HUES6 (cell line): ENCODE data around the gene ACACA.

ENCODE experiments used
- H3K27ac ChIP-seq: 2 replicates; pipeline ENCODE4 v1.7.0; 2013; ENCODE audit warnings: low read depth, mild to moderate bottlenecking, low read length, inconsistent platforms
- H3K27me3 ChIP-seq: 2 replicates; pipeline ENCODE4 v1.6.1; 2013; ENCODE audit warnings: low read length; ENCODE audit not compliant: control insufficient read depth, insufficient read depth
- H3K36me3 ChIP-seq: 2 replicates; pipeline ENCODE4 v1.6.1; 2013; ENCODE audit warnings: low read length; ENCODE audit not compliant: control insufficient read depth, insufficient read depth
- H3K4me1 ChIP-seq: 2 replicates; pipeline ENCODE4 v1.6.1; 2013; ENCODE audit warnings: low read length; ENCODE audit not compliant: control insufficient read depth, insufficient read depth
- H3K4me3 ChIP-seq: 2 replicates; pipeline ENCODE4 v1.5.1; 2013; ENCODE audit warnings: low read depth, low read length
- H3K9ac ChIP-seq: one replicate; pipeline ENCODE4 v1.6.1; 2013; ENCODE audit warnings: mild to moderate bottlenecking, low read length
- H3K9me3 ChIP-seq: 2 replicates; pipeline ENCODE4 v1.6.1; 2013; ENCODE audit warnings: low read depth, low read length; ENCODE audit not compliant: control insufficient read depth, insufficient read depth

ACACA gene

DNA sequence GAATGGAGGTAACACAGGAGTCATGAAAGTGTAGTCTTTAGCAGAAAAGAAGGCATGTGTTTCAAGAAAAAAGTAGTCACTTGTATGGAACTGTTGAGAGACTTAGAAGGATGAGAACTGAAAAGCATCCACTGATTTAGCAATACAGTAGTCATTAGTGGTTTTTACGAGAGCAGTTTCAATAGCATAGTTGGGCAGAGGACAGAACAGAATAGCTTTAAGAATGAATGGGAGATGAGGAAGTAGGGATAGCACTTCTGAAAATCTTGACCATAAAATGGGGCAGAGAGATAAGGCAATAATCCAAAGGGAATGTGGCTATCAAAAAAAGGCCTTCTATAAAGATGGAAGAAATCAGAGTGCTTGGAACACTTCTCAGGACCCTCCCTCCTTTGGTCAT is 95.7 kb downstream of the ACACA start:
- 0 out of 2 replicates have a peak overlapping the region, but pooled peaks have one; percentile 33 for H3K27ac ChIP-seq
- H3K36me3 ChIP-seq = peaks cover 12% of the 10 kb centered on the region
- H3K9me3 ChIP-seq = no peaks in the 10 kb centered on the region

GRCh38 chr17:37309051-37309450 is 97.6 kb downstream of the ACACA start:
- H3K4me3 ChIP-seq = no peak overlapping the region
- H3K27me3 ChIP-seq = no peaks in the 10 kb centered on the region
- H3K27ac ChIP-seq = no peak overlapping the region
- no peaks in the 10 kb centered on the region for H3K9me3 ChIP-seq
- H3K9ac ChIP-seq = no peak overlapping the region
- H3K4me1 ChIP-seq = 0 out of 2 replicates have a peak, but pooled peaks cover 3% of the 10 kb centered on the region
- peaks cover 13% of the 10 kb centered on the region; the same call in 1 of the 2 replicates for H3K36me3 ChIP-seq

More for the DNA sequence above, 95.7 kb downstream of the ACACA start:
- no peaks in the 10 kb centered on the region for H3K27me3 ChIP-seq
- H3K9ac ChIP-seq = no peak overlapping the region
- H3K4me3 ChIP-seq = no peak overlapping the region
- 0 out of 2 replicates have a peak, but pooled peaks cover 3% of the 10 kb centered on the region for H3K4me1 ChIP-seq

- peaks cover 15% of the 10 kb centered on the region for H3K4me1 ChIP-seq
- H3K9me3 ChIP-seq = no peaks in the 10 kb centered on the region
- no peak overlapping the region for H3K4me3 ChIP-seq
- H3K9ac ChIP-seq = no peak overlapping the region
- no peak overlapping the region for H3K27ac ChIP-seq
- H3K36me3 ChIP-seq = peaks cover 20% of the 10 kb centered on the region; the same call in 1 of the 2 replicates
- H3K27me3 ChIP-seq = no peaks in the 10 kb centered on the region
These were observed 101.2 kb downstream of the ACACA start for GRCh38 chr17:37305406-37305905.

DNA sequence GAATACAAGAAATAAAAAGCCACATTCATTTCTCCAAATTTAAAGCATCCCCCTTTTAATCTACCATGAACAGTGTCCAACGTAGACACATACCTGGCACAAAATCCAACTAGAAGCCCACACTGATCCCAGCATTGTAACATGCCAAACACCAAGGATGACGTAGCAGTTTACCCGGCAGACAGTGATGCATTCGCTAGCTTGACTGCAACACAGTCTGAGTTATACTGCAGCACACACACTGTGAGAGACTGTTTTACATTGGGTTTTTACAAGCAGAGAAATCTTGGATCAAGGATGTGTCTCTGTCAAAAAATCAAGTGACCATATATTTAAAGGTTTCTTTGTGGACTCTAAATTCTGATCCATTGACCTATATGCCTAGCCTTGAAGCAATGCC is 105.3 kb downstream of the ACACA start:
- Histone ChIP-seq H3K4me1 (peaks cover 36% of the 10 kb centered on the region), H3K27me3 (no peaks in the 10 kb centered on the region), H3K27ac (peak overlapping the region; percentile 75), H3K36me3 (peaks cover 15% of the 10 kb centered on the region; the same call in 1 of the 2 replicates), H3K9ac (no peak overlapping the region), H3K4me3 (no peak overlapping the region), H3K9me3 (no peaks in the 10 kb centered on the region)

- Histone ChIP-seq H3K27ac (peak overlapping the region; percentile 75), H3K9ac (no peak overlapping the region), H3K9me3 (no peaks in the 10 kb centered on the region), H3K4me3 (no peak overlapping the region), H3K36me3 (peaks cover 15% of the 10 kb centered on the region; the same call in 1 of the 2 replicates), H3K27me3 (no peaks in the 10 kb centered on the region), H3K4me1 (peaks cover 36% of the 10 kb centered on the region)
These were observed 106.0 kb downstream of the ACACA start for GRCh38 chr17:37300683-37301082.

GRCh38 chr17:37299257-37299980 is 107.2 kb downstream of the ACACA start:
- Histone ChIP-seq H3K4me1 (peaks cover 47% of the 10 kb centered on the region), H3K36me3 (peaks cover 8% of the 10 kb centered on the region; the same call in 1 of the 2 replicates), H3K4me3 (peak overlapping the region; percentile 3; the same call in 1 of the 2 replicates), H3K9ac (no peak overlapping the region), H3K27me3 (no peaks in the 10 kb centered on the region), H3K9me3 (no peaks in the 10 kb centered on the region), H3K27ac (peak overlapping the region; percentile 75; the same call in 1 of the 2 replicates)

DNA sequence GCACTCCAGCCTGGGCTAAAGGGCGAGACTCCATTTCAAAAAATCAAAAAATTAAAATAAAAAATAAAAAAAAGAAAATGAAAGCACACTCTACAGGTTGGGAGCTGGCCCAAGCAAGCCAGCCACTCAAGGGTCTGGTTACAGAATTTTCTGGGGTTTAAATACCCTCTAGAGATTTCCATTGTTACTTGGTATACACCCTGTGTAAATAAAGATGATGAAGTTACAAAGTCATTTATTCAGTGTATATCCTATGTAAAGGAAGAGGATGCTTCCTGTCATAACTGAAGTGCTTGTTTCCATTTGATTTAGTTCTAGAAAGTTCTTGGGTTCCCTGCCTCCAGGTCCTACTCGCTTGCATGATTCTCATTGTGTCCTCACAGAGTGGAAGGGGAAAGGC is 110.7 kb downstream of the ACACA start:
- H3K9me3 ChIP-seq = no peaks in the 10 kb centered on the region
- H3K27ac ChIP-seq = no peak overlapping the region
- H3K27me3 ChIP-seq = no peaks in the 10 kb centered on the region
- H3K9ac ChIP-seq = no peak overlapping the region
- H3K4me1 ChIP-seq = peaks cover 37% of the 10 kb centered on the region
- no peaks in the 10 kb centered on the region for H3K36me3 ChIP-seq
- no peak overlapping the region for H3K4me3 ChIP-seq

DNA sequence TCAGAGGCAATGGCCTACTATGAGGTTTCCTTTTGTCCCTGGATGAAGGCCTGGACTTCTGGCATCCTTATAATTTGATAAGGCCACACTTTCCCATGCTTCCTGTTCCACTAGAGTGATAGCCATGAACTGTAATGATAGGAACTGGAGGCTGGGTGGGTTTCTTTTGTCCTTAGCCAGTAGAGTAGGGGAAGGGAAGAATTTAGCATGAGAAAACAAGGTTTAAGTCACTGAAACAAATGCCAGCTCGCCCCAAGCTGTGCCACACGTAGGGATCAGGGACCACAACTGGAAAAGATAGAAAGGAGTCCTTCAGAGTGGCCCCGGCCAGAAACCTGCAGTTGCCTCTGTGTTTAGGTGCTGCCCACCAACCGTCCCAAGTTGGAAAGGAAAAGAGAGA is 111.7 kb downstream of the ACACA start:
- Histone ChIP-seq H3K36me3 (no peaks in the 10 kb centered on the region), H3K4me1 (peaks cover 27% of the 10 kb centered on the region), H3K9ac (no peak overlapping the region), H3K27me3 (no peaks in the 10 kb centered on the region), H3K27ac (peak overlapping the region; percentile 51), H3K4me3 (no peak overlapping the region), H3K9me3 (no peaks in the 10 kb centered on the region)

DNA sequence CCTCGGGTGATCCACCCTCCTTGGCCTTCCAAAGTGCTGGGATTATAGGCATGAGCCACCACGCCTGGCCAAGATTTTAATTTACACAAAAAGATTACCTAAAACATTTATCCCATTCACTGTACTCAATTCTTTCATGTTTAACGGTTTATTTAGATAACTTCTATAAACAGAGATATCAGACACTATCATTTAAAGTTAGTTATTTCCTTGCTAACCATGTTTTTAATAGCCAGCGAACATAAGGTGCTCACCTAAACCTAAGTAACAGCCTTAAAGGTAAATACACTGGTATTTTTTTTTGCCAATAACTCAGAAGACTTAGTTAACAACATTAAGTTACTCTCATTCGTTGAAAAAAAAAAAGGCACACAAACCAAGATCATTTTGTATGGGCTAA is 112.9 kb downstream of the ACACA start:
- H3K27ac ChIP-seq = no peak overlapping the region
- no peak overlapping the region for H3K4me3 ChIP-seq
- H3K9me3 ChIP-seq = no peaks in the 10 kb centered on the region
- peaks cover 16% of the 10 kb centered on the region for H3K4me1 ChIP-seq
- no peak overlapping the region for H3K9ac ChIP-seq
- no peaks in the 10 kb centered on the region for H3K27me3 ChIP-seq
- H3K36me3 ChIP-seq = no peaks in the 10 kb centered on the region

DNA sequence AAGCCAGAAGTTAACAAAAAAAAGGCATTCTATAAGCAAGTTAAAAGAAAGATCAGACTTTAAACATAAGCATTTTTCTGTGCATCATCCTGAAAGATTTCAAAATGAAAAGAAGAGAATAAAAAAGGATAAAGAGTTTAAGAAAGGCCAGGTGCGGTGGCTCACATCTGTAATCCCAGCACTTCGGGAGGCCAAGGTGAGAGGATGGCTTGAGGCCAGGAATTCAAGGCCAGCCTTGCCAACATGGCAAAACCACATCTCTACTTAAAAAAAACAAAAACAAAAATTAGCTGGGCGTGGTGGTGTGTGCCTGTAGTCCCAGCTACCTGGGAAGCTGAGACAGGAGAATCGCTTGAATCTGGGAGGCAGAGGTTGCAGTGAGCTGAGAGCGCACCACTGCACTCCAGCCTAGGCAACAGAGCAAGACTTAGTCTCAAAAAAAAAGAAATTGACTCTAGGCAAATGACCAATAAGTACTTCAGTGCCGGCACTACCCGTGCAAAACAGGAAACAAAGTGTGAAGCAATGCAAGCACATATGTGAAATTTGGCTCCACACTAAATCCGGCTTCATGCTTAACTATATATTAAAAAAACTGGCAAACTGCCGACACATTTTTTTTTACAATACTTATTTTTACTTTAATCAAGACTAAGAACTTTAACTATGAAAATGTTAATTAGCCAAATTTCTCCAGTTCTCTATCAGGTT is 114.1 kb downstream of the ACACA start:
- H3K9me3 ChIP-seq = no peaks in the 10 kb centered on the region
- peaks cover 12% of the 10 kb centered on the region for H3K4me1 ChIP-seq
- H3K9ac ChIP-seq = no peak overlapping the region
- no peaks in the 10 kb centered on the region for H3K27me3 ChIP-seq
- no peaks in the 10 kb centered on the region for H3K36me3 ChIP-seq
- H3K27ac ChIP-seq = no peak overlapping the region
- H3K4me3 ChIP-seq = no peak overlapping the region

DNA sequence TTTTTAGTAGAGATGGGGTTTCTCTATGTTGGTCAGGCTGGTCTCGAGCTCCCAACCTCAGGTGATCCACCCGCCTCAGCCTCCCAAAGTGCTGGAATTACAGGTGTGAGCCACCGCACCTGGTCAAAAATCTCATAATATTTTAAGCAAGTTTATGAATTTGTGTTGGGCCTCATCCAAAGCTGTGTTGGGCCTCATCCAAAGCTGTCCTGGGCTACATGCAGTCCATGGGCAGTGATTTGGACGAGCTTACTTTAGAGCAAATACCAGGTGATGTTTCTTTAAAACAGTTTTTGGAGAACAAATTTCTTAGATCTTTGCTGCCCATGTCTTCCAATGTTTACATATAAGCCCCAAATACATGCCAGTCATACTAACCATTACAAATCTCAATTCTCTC is 115.3 kb downstream of the ACACA start:
- no peaks in the 10 kb centered on the region for H3K9me3 ChIP-seq
- H3K36me3 ChIP-seq = no peaks in the 10 kb centered on the region
- no peak overlapping the region for H3K27ac ChIP-seq
- H3K27me3 ChIP-seq = no peaks in the 10 kb centered on the region
- peaks cover 12% of the 10 kb centered on the region for H3K4me1 ChIP-seq
- H3K4me3 ChIP-seq = no peak overlapping the region
- no peak overlapping the region for H3K9ac ChIP-seq
